BLaER1 (cell line): Measurements from ENCODE around the gene DYRK1A.
A peak's percentile ranks its signal among the peaks of the same experiment; 100 is the strongest.

ENCODE experiments used
- H3K27ac ChIP-seq: shearing (Covaris generic); formaldehyde crosslinking; 2 replicates; pipeline ENCODE4 v1.8.1; 2022
- H3K27me3 ChIP-seq: shearing (Covaris generic); formaldehyde crosslinking; 2 replicates; pipeline ENCODE4 v1.8.1; 2022
- H3K36me3 ChIP-seq: shearing (Covaris generic); formaldehyde crosslinking; 2 replicates; pipeline ENCODE4 v1.8.1; 2022
- H3K4me1 ChIP-seq: shearing (Covaris generic); formaldehyde crosslinking; 2 replicates; pipeline ENCODE4 v1.8.1; 2022
- H3K4me2 ChIP-seq: shearing (Covaris generic); formaldehyde crosslinking; 2 replicates; pipeline ENCODE4 v1.8.1; 2022
- H3K4me3 ChIP-seq: shearing (Covaris generic); formaldehyde crosslinking; 2 replicates; pipeline ENCODE4 v1.8.1; 2022
- H3K9ac ChIP-seq: shearing (Covaris generic); formaldehyde crosslinking; 2 replicates; pipeline ENCODE4 v1.8.1; 2022
- H3K9me3 ChIP-seq: shearing (Covaris generic); formaldehyde crosslinking; 2 replicates; pipeline ENCODE4 v1.8.1; 2022
- H4K20me1 ChIP-seq: shearing (Covaris generic); formaldehyde crosslinking; 2 replicates; pipeline ENCODE4 v1.8.1; 2022
- Cebpa-rat ChIP-seq: shearing (Covaris generic); IDR thresholded peaks from 2 replicates; pipeline ENCODE4 v1.8.1; 2022

DYRK1A gene

DNA sequence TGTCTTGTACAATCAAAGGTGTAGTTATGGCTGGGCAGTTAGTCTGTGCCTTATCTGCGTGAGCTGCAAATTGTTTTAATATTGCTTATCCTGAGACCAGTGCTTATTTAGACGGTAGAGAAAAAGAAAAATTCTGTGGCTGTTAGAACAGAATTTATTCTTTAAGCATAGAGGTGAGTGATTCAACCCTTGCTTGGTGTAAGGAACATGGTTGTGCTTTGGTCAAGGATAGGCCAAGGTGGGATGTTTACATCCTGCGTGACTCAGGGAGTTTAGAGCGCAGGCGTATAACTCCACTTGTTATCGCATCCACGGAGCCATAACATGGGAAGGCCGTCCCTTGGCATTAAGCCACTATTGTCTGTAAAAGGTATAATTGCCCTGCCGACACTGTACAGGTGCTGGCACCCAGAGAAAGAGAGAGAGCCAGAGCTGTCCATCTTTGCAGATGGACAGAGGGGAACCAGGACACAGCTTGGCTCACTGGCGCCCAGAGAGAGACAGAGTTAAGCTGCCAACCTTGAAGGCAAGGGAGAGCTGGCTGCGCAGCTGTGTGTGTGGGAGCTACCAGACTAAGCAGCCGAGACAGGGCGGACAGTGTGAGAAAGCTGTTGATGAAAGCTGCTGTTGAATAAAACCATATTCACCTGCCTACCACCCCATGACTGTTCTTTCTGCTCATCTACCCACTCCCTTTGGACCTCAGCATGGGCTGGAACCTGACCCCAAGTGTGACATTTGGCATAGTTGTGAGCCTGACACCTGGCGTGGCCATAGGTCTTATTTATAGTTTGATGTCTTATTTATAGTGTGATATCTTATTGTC is 200.4 kb downstream of the DYRK1A start:
- H4K20me1 ChIP-seq, result no peaks in the 10 kb centered on the region
- no peaks in the 10 kb centered on the region for H3K36me3 ChIP-seq

DNA sequence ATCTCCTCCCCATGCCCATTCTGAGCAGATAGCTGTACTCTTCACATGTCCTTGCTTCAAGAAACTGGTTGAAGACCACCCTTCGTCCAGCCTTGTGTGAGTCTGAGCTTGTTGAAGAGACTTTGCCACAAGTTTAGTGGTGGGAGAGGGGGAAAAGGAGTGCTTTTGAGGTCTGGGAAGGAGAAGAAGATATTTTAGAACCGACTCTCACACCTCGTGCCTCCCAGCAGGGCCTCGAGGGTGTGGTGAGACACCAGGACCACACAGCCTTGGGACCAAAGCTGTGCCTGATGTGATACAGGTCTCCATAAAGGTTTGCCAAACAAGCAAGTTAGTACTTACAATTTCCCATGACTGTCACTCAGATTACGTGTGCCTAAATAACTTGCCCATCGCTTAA is 201.8 kb downstream of the DYRK1A start:
- TF ChIP-seq Cebpa-rat, result no peak
- H3K27ac ChIP-seq, result peak overlapping the region; percentile 42
- peak overlapping the region; percentile 96 for H3K4me2 ChIP-seq

More for the DNA sequence above, 200.4 kb downstream of the DYRK1A start:
- peaks cover 14% of the 10 kb centered on the region for H3K9me3 ChIP-seq
- H3K4me3 ChIP-seq, result no peak overlapping the region
- TF ChIP-seq Cebpa-rat, result no peak
- peak overlapping the region; percentile 96 for H3K4me2 ChIP-seq
- H3K9ac ChIP-seq, result peak overlapping the region; percentile 7; the same call in 1 of the 2 replicates
- peaks cover 70% of the 10 kb centered on the region for H3K4me1 ChIP-seq
- peak overlapping the region; percentile 65 for H3K27ac ChIP-seq
- no peaks in the 10 kb centered on the region for H3K27me3 ChIP-seq

DNA sequence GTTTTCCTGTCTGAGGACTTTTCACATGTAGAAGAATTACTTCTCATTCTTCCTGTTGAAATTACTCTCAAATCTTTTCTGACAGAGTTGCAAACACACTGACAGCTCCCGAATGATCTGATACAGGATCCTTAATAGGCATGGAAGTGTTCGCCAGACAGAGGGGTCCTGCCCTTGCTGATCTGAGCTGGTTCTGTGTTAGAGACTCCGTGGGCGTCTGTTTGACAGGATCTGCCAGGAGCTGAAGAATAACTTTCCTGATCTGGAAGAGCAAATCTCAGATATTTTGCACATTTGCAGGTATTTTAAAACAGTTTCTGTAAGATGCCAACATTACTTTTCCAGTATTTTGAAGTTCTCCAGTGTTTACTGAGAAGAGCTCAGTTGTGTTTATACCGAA is 202.3 kb downstream of the DYRK1A start:
- Histone ChIP-seq H3K4me2 (no peak overlapping the region), H3K27ac (no peak overlapping the region), H3K27me3 (no peaks in the 10 kb centered on the region), H3K9me3 (peaks cover 4% of the 10 kb centered on the region; the same call in 1 of the 2 replicates), H3K4me3 (no peak overlapping the region), H4K20me1 (no peaks in the 10 kb centered on the region), H3K36me3 (no peaks in the 10 kb centered on the region), H3K9ac (no peak overlapping the region), H3K4me1 (peaks cover 70% of the 10 kb centered on the region)
- TF ChIP-seq Cebpa-rat, result no peak

More for the DNA sequence above, 201.8 kb downstream of the DYRK1A start:
- Histone ChIP-seq H3K4me1 (peaks cover 67% of the 10 kb centered on the region), H3K9me3 (peaks cover 4% of the 10 kb centered on the region), H4K20me1 (no peaks in the 10 kb centered on the region), H3K4me3 (no peak overlapping the region), H3K36me3 (no peaks in the 10 kb centered on the region), H3K27me3 (no peaks in the 10 kb centered on the region), H3K9ac (no peak overlapping the region)

DNA sequence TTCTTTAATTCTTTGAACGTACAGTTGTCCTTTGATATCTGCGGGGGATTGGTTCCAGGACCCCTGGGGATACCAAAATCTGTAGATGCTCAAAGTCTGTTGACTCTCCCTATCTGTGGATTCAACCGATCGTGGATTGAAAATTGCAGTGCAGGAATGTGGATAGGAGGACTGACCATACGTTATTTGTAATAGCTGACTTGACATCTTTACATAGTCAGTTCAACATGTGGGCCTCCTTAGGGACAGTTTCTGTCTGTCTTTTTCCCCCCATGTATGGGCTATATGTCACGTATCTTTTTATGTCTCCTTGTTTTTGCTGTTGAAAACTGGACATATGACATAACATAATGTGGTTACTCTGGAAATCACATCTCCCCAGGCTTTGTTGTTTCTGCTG is 204.9 kb downstream of the DYRK1A start:
- Histone ChIP-seq H4K20me1 (no peaks in the 10 kb centered on the region), H3K4me2 (no peak overlapping the region), H3K9me3 (peaks cover 4% of the 10 kb centered on the region; the same call in 1 of the 2 replicates), H3K36me3 (no peaks in the 10 kb centered on the region), H3K27me3 (no peaks in the 10 kb centered on the region), H3K4me1 (peaks cover 63% of the 10 kb centered on the region), H3K9ac (no peak overlapping the region), H3K4me3 (no peak overlapping the region), H3K27ac (no peak overlapping the region)
- TF ChIP-seq Cebpa-rat, result no peak

DNA sequence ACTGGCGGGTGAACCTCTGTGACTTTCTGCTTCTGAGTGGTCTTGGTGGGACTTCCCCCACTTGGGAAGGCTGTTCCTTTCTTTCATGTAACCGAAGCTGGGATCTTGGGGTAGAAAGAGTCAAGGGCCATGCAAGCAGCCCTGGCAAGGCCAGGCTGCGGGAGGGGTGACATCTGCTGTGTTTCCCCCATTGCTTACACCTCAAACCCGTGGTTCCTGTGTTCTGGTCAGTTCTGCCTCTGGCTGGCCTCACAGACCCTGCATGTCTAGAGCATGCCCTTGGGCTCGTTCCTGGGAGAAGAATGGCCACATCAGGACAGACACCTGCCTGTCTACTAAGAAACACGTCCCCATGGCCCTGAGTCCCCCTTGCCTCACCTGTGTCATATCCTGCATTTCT is 207.7 kb downstream of the DYRK1A start:
- no peak for TF ChIP-seq Cebpa-rat
- H3K4me1 ChIP-seq, result peaks cover 34% of the 10 kb centered on the region
- H3K27me3 ChIP-seq, result no peaks in the 10 kb centered on the region
- no peaks in the 10 kb centered on the region for H3K36me3 ChIP-seq
- no peaks in the 10 kb centered on the region for H4K20me1 ChIP-seq
- no peak overlapping the region; the same call in 1 of the 2 replicates for H3K4me3 ChIP-seq
- no peak overlapping the region for H3K9ac ChIP-seq
- peak overlapping the region; percentile 61 for H3K4me2 ChIP-seq
- peak overlapping the region; percentile 57 for H3K27ac ChIP-seq
- peaks cover 29% of the 10 kb centered on the region for H3K9me3 ChIP-seq

DNA sequence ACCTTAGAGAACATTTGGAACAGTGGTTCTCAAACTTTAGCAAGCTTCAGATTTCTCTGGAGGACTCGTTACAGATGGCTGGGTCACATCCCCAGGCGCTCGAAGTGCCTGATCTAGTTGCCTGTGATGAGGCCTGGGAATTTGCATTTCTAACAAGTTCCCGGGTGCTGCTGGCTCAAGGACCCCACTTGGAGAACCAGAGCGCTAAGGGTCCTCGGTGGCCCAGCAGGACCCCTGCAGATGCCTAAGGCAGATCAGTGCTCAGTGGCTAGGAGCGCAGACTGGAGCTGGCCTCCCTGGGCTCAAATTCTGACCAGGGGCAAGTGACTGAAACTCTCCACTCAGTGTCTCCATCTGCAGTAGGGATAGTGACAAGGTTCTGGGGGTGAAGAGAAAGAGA is 208.2 kb downstream of the DYRK1A start:
- no peaks in the 10 kb centered on the region for H3K27me3 ChIP-seq
- no peaks in the 10 kb centered on the region for H3K36me3 ChIP-seq
- H3K4me1 ChIP-seq, result peaks cover 33% of the 10 kb centered on the region
- peaks cover 34% of the 10 kb centered on the region for H3K9me3 ChIP-seq
- H3K9ac ChIP-seq, result no peak overlapping the region
- no peak overlapping the region; the same call in 1 of the 2 replicates for H3K4me3 ChIP-seq
- H4K20me1 ChIP-seq, result no peaks in the 10 kb centered on the region
- no peak for TF ChIP-seq Cebpa-rat
- H3K4me2 ChIP-seq, result peak overlapping the region; percentile 61
- peak overlapping the region; percentile 57 for H3K27ac ChIP-seq

DNA sequence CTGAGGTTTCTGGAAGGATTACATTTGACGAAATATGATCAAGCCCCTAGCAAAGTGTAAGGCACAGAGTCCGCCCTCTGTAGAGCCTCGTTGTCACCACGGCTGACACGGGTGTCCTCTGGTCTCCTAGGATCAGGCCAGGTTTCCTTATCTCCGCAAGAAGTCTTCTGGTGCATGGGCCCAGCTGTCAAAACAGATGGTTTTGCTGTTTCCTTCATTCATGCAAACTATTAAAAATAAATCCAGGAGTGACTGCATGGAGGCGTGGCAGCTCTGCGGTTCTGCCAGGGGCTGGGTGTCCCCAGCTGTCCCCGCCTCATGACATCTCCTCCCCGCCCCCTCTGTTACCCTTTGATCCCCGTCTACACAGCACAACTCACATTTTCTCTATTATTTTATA is 209.0 kb downstream of the DYRK1A start:
- H3K4me2 ChIP-seq, result peak overlapping the region; percentile 61
- no peak overlapping the region for H3K9ac ChIP-seq
- H3K4me3 ChIP-seq, result no peak overlapping the region
- H4K20me1 ChIP-seq, result no peaks in the 10 kb centered on the region
- no peak for TF ChIP-seq Cebpa-rat
- H3K27me3 ChIP-seq, result no peaks in the 10 kb centered on the region
- no peaks in the 10 kb centered on the region for H3K36me3 ChIP-seq
- H3K4me1 ChIP-seq, result peaks cover 38% of the 10 kb centered on the region
- H3K27ac ChIP-seq, result peak overlapping the region; percentile 57
- peaks cover 33% of the 10 kb centered on the region for H3K9me3 ChIP-seq
